ENCODE results near the gene WNT4. TPM values are rescaled to one million over a fixed set of nuclear protein-coding genes. Genes with fewer than 3 reads are reported as not detected.

The WNT4 gene
- polyA plus RNA-seq, 4 donors, result 0.75 to 9.3 (median 7.5) TPM

DNA sequence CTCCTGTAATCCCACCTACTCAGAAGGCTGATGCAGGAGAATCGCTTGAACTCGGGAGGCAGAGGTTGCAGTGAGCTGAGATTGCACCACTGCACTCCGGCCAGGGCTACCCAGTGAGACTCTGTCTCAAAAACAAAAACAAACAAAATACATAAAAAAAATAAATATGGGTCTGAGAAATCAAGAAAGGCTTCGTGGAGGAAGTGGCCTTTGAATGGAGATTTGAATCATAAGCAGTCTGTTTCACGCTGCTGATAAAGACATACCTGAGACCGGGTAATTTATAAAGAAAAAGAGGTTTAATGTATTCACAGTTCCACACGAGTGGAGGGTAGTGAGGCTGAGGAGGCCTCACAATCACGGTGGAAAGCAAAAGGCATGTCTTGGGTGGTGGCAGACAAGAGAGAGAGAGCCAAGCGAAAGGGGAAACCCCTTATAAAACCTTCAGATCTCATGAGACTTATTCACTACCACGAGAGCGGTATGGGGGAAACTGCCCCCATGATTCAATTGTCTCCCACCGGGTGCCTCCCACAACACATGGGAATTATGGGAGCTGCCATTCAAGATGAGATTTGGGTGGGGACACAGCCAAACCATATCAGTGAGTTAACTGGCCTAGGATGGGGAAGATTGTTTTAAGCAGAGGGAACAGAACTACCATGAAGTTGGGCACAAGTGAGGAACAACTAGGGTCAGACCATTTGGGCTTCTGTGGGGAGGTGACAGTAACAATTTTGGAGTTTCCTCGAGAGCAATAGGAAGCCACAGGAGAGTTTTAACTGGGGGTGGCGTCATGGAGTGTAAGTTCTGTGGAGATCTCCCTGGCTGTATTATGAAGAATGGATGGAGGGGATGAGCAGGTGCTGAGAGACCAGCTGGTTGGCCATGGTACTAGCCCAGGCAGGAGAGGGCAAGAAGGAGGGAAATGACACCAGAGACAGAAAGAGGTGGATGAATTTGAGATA lies 22.2 kb upstream of the WNT4 start:
- DNase-seq (ENCODE audit: low read depth in 4 of 4, low spot score in 3 of 4), result no peak

DNA sequence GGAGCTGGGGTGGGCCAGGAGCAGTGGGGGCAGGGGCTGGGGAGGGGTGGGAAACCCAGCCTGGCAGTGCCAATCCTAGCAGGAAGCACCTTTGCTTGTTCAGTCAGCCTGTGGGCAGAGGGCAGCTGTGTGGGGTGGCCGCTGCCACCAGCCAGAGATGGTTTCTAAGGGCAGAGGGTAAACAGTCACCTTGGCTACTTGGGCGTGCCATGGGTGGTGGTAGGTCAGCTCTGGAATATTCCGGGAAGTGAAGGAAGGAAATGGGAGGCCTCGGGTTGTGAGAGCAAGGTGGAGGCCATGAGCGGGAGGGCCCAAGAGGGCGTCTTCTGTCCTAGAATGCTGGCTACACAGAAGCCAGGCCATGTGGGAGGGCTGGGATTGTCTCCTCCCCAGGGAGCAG lies 20.7 kb upstream of the WNT4 start:
- DNase-seq (ENCODE audit: low read depth in 4 of 4, low spot score in 3 of 4), result no peak

DNA sequence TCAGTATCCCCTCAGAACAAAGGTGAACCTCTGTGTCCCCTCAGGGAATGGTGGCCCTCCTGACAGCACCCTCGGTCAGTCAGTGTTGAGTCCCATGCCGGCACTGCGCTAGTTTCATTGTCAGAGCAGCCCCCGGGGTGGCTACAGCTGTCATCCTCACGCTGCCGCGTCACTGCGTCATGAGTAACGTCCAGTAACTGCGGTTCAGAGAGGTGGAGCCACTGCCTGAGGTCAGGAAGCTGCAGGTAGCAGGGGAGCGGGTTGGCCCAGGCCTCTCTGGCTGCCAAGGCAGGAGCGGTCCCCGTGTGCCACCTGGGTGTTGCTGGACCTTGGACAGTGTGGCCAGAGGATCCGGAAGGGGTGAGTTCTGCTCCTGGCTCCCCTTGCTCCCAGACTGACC lies 20.2 kb upstream of the WNT4 start:
- no peak for DNase-seq (ENCODE audit: low read depth in 4 of 4, low spot score in 3 of 4)

DNA sequence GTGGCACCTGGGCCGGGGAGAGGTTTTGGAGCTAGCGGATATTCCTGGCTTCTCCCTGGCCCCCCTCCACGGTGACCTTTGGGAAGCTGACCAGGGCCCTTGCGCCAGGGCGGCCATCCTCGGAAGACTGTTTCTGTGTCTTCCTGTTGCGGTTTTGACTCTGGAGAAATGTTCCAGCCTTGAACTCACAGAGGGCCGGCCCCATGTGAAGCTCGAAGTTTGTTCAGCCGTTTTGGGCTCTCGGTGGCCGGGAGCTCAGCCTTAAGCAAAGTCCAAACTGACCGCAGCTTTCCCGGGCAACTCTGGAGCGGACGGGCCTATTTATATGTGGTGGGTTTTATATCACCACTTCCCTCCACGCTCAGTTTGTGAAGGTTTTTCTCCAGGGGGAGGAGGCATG lies 17.0 kb upstream of the WNT4 start:
- DNase-seq (ENCODE audit: low read depth in 4 of 4, low spot score in 3 of 4), result no peak

DNA sequence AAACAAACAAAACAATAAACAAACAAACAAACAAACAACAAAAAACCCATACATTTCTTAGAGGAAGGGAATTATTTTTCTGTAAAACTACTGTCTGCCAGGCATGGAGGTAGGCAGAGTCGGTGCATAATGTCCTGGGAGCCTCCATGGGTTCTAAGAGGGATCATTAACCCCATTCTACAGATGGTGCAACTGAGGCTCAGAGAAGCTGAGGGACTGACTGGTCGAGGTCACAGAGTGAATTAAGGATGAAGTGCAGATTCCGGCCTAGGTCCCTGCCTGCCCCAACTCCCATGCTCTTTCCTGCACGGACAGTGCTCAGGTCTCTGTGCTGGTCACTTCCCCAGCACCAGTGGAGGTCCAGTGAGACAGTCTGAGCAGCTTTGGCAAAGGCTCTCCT lies 15.8 kb upstream of the WNT4 start:
- no peak for DNase-seq (ENCODE audit: low read depth in 4 of 4, low spot score in 3 of 4)

DNA sequence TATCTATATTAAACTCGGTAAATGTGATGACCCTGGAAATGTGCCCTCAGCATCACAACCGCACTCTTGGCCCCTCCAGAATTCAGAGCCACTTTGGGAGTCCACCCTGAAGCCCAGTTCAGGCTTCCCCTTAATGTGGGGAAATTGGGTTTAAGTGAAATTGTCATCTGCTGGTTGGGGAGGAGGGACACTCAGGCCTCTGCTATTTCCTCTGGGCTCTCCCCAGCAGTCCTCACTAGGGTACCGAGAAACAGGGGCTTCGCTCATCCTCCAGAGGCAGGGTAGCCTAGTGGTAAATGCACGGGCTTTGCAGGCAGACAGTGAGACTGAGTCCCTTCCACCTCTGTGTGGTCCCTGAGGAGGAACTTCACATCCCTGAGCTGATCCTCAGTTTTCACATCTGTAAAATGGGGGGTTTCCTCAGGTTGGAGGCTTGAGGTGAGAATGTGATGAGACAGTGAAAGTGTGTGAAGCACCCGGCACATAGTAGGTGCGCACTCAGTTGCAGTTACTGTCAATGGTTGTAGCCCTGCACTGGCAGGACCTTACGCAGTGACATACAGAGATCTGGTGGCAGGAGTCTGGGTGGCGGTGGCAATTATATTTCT lies 14.6 kb upstream of the WNT4 start:
- no peak for DNase-seq (ENCODE audit: low read depth in 4 of 4, low spot score in 3 of 4)

DNA sequence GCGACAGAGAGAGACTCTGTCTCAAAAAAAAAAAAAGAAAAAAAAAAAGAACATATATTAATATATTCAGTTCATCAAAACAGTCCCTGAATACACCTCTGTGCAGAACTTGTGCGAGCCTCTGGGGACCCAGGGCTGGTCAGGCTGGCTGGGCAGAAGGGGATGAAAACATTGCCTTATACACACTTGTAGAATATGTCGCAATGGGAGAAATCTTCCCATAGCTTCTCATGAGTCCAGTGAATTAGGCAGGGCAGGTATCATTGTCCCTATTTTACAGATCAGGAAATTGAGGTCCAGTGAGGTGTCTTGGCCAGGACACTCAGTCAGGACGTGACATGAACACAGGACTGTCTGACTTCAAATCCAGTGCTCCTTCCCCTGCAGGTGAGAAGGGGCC lies 12.6 kb upstream of the WNT4 start:
- no peak for DNase-seq (ENCODE audit: low read depth in 4 of 4, low spot score in 3 of 4)

DNA sequence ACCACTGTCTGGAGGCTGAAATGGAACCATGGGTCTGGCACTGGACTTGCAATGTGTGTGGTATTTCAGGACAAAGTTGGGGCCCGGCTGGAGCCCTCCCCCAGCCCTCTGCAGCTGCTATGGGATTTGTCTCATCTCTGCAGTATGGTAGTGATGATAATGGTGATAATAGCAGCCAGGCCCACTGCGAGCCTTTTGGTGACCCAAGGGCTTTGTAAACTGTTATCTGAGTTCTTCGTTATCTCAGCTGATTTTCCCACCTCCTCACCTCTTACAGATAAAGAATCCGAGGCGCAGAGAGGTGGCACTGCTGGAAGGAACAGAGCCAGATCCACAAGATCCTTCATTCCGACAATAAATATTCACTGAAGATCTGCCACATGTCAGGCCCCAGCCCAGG lies 11.7 kb upstream of the WNT4 start:
- no peak for DNase-seq (ENCODE audit: low read depth in 4 of 4, low spot score in 3 of 4)

DNA sequence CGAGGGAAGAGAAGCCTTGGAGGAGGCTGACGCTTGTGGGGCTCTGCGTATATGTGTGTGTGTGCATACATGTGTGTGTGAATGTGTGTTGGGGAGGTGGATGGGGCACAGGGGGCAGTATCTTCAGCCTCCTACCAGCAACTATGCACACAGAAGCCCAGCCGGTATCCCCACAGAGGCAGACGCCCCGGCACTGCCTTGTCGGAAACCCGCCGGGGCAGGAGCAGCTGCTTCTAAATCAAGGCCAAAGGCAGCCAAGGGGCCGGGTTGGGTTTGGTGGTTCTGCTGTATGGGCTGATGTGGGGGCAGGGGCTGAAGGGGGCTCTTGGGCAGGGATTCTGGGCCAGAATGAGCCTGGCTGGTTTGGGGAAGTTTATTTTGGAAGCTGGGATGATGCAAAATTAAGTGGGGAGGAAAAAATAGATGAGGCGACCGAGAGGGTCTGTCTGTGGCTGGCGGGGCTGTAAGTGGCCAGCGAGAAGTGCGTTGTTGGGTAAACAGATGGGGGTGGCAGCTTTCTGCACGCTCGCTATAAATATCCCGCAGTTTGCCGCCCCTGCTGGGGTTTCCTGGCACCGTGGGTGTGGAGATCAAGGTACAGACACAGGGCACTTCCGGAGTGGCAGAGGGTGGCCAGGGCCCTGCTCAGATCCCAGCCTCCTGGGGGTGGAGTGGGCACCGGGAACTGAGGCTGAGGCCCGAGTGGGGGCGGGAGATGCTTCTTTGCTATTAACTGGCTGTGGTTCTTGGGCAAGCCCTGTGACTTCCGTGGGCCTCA lies 11.0 kb upstream of the WNT4 start:
- DNase-seq (ENCODE audit: low read depth in 4 of 4, low spot score in 3 of 4), result no peak

DNA sequence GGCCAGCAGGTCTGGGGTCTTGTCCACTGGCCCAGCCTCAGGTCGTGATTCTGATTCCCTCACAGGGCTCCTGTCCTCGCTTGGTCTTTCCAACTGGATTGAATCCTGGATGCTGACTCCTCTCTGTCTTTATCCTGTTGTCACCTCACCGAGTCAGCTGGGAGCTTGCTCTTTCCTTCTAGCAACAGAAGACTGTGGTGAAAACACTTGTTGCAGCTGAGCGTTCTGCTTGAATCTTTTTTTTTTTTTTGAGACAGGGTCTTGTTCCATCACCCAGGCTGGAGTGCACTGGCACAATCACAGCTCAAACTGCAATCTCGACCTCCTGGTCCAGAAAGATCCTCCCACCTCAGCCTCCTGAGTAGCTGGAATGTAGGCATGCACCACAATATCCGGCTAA lies 8.0 kb upstream of the WNT4 start:
- no peak for DNase-seq (ENCODE audit: low read depth in 4 of 4, low spot score in 3 of 4)

DNA sequence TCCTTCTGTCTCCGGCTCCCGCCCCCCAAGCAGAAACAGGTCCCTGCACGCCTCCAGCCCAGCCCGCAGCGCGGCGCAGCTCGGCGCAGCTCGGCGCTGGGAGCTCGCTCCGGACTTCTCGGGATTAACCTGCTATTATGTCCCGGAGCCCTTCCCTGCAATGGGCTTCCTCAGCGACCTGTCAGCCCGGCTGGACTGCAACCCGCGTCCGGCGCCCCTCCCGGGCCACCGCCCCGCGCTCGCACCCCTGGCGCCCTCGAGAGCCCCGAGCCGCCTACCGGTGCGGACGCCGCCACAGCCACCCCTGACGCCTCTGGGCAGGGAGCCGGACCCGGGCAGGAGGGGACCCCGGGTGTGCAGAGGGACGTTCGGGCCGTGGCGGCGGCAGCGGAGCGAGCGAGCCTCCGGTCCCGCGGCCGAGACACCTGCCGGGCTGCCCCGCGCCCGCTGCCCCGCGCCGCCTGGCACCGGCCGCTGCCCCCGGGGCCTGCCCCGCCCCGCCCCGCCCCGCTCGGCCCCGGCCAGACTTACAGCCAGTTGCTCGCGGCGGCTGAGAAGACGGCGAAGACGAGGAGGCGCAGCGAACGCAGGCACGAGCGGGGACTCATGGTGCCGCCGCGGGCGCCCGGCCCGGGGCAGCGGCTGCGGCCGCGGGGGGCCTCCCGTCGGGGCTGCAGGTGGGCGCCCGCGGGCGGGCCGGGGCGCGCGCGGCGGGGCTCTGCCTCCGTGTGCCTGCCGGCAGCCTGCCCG lies 407 bp downstream of the WNT4 start:
- no peak for DNase-seq (ENCODE audit: low read depth in 4 of 4, low spot score in 3 of 4)

DNA sequence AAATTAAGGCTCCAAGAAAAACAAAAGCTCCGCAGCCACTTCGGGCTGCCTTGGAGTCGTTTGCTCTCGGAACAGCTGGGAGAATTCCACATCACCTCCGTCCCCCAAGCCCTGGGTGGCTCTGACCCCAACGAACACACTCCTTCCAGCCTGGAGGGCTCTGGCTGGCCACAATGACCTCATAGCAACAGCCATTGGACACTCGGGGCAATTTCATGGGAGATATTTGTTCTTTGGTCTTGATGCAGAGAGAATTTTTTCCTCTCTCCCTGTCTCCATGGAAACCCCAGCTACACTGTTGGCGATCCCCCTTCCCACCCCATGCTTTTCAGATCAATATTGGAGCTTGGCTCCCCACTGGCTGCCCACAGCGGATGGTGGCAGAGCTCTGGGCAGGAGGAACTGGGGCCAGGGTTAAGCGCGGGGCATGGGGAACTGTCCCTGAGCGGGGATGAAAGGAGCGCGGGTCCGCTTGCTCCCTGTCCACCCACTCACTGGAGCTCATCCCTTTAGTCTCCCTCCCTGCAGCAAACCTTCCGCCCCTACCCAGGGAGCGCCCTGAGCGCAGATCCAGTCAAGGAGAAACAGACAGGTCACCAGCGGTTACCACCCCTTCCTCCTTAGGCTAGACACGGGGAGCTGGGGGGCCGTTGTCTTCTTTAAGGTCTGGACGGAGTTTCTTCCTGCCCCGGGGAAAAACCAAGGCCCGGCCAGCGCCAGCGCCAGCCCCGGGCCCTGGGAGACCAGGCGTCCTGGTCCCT lies 1.2 kb downstream of the WNT4 start:
- DNase-seq (ENCODE audit: low read depth in 4 of 4, low spot score in 3 of 4), result no peak

DNA sequence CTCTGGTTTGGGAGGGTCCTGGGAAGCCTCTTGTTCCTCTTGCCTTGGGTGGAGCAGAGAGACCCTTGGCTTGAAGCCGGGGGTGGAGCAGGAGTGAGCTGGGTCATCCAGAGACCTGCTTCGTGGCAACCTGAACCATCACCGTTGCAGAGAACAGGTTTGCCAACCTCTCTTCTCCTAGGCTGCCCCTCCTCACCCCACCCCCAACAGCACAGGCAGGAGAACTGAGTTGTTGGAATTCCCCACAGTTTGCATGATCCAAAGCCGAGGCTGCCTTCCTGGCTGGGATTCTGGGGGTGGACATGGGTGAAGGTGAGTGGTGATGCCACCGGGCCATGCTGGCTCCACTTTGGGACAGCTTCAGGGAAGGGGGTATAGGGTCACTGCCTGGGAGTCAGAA lies 2.2 kb downstream of the WNT4 start:
- DNase-seq (ENCODE audit: low read depth in 4 of 4, low spot score in 3 of 4), result no peak

DNA sequence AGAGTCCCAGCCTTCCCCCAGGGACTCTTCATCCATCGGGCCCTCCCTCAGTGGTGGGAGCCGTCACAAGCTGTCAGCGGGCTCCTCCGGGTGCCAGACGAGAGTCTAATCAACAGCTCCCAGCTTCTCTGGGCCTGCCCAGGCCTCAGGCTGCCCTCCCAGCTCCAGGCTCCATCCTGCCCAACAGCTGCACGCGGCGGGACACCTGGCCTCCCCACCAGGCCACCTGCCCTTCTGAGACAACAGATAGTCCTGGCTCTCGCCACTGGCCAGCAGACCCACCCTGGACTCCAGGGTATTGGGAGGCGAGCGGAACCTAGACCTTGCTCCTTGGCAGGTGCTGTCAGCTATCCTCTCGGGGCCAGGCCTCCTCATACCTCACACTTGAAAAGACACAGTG lies 3.1 kb downstream of the WNT4 start:
- no peak for DNase-seq (ENCODE audit: low read depth in 4 of 4, low spot score in 3 of 4)

DNA sequence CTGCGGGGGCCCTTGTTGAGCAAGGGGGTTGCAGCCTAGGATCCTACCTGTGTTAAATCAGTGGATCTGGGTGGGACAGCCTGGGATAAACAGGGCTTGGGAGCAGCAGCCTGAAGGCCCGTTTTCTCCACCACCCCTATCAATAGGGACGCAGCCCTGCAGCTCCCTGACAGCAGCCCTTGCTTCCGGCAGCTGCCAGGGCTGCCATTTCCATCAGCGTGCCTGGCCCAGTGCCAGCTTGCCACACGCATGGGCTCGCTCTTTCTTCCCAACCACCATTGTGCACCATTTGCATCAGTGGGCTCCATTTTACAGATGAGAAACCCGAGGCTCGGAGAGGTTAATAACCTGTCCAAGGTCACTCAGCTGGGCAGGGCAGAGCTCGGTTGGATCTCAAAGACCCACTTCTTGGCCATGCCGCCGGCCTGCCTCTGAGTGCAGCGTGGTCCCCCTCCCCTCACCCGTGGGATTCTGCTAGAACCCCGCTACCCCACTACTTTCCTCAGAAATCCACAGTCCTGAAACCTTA lies 3.8 kb downstream of the WNT4 start:
- DNase-seq (ENCODE audit: low read depth in 4 of 4, low spot score in 3 of 4), result no peak

DNA sequence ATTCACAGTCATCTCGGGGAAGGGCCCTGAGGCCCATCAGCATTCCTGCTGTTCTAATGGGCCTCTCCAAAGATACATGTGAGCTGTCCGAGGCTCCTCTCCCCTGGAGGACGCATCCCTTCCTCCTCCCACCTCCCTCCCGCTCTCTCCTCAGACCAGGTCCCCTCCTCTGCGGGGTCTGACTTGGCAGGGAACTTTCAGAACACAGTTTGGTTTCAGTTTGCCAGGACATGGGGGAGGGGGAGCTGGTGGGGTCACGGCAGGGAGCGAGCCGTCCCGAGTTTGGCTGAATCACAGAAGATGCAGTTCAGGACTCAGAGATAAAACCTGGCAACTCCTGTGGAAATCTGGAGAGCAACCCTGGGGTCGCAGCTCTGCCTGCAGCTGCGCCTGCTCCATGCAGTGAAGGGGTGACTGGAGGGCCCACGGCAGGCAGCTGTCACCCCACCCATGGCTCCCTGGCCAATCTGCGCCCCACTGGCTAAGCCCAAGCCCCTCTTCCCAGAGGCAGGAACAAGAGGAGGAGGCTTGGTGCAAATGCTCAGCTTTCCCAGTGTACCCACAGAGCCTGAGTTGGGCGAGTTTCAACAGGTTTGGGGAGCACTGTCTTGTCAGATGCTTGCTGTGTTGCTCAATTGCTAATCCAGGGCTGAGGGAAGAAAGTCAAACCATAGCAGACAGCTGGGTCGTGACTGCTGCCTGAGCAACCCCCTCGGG lies 5.7 kb downstream of the WNT4 start:
- DNase-seq (ENCODE audit: low read depth in 4 of 4, low spot score in 3 of 4), result no peak

DNA sequence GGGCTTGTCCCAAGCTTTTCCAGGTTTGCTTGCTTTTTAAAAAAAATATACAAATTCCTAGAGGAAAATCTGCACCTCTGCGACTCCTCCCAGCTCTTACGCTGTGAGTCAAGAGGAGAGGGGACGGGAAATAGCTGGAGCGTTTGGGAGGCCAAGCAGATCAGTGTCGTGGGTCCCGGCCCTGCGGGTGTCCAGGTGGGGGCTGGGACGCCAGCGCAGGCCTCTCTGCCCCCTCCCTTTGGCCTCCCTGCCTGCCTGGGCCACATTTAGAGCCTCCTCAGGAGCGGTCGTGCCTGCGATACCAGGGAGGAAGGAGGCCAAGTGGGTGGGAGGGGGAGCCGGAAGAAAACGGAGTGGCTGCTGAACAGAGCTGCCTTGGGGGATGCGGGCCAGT lies 9.0 kb downstream of the WNT4 start:
- DNase-seq (ENCODE audit: low read depth in 4 of 4, low spot score in 3 of 4), result no peak

DNA sequence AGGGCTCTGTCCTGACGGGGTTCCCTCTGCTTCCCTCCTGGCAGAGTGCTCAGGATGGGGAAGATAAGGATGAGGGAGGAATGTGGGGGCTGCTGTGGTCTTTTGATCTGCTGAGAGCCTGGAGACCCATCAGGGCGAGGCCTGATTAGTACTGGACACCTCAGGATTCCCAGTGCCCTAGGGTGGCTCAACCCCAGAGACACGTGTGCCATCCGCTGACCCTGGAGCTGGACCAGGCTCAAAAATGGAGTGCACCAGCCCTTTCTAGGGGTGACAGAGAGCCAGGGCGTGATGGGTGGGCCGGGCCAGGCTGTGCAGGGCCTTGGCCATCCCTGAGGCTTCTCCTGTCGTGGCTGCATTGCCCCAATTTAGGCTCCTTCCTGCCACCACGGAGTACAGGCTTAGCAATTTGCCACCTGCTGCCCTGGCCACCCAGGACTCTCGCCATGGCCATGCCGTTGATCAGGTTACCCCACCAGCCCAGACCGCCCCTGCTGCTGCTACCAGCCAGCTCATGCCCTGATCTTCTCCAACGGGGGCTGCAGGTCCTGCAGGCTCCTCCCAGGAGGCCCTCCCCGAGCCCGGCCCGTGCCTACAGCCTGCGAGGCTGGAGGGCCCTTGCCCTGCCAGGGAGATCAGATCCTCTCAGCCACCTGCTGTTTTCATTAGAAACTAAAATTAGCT lies 9.5 kb downstream of the WNT4 start:
- no peak for DNase-seq (ENCODE audit: low read depth in 4 of 4, low spot score in 3 of 4)
